Small intestine (tissue), 7 donors: ENCODE results near the gene CHST11. TPM values are rescaled to one million over a fixed set of nuclear protein-coding genes. Genes with fewer than 3 reads are reported as not detected.

Experiments used
- DNase-seq, 2 donors: peaks; one replicate each; pipeline versions ENCODE4 v3.0.0 to v3.0.0-alpha.2; 2013
- FAIRE-seq: peaks from 2 replicates; lab custom pipeline; 2012; peaks lifted over from hg19 to GRCh38; lab: Jason Lieb, UNC
- H3K27ac ChIP-seq, 3 donors: one replicate each; pipeline ENCODE4 v1.5.1; 2013; ENCODE audit warnings: low read length in 2 of 3, mild to moderate bottlenecking in 2 of 3, control low read depth in 1 of 3, inconsistent platforms in 1 of 3, low read depth in 1 of 3, moderate library complexity in 1 of 3
- H3K27me3 ChIP-seq, 3 donors: one replicate each; pipeline ENCODE4 v1.6.1; 2013; ENCODE audit warnings: low read length in 3 of 3, inconsistent platforms in 1 of 3; ENCODE audit not compliant: control insufficient read depth in 3 of 3, insufficient read depth in 3 of 3
- H3K36me3 ChIP-seq, 3 donors: one replicate each; pipeline ENCODE4 v1.6.1; 2013; ENCODE audit warnings: low read length in 3 of 3, inconsistent platforms in 1 of 3, low read depth in 1 of 3, mild to moderate bottlenecking in 1 of 3, moderate library complexity in 1 of 3; ENCODE audit not compliant: control insufficient read depth in 3 of 3, insufficient read depth in 2 of 3
- H3K4me1 ChIP-seq, 3 donors: one replicate each; pipeline ENCODE4 v1.6.1; 2013; ENCODE audit warnings: low read length in 2 of 3, inconsistent platforms in 1 of 3, low read depth in 1 of 3, mild to moderate bottlenecking in 1 of 3, moderate library complexity in 1 of 3; ENCODE audit not compliant: control insufficient read depth in 3 of 3, insufficient read depth in 2 of 3
- H3K4me3 ChIP-seq, 3 donors: one replicate each; pipeline ENCODE4 v1.5.1; 2013; ENCODE audit warnings: low read length in 3 of 3, control low read depth in 1 of 3, inconsistent platforms in 1 of 3, low read depth in 1 of 3, mild to moderate bottlenecking in 1 of 3, moderate library complexity in 1 of 3
- H3K9me3 ChIP-seq, 2 donors: one replicate each; pipeline ENCODE4 v1.6.1; 2013; ENCODE audit warnings: low read depth in 1 of 2, low read length in 1 of 2; ENCODE audit not compliant: control insufficient read depth in 2 of 2, insufficient read depth in 1 of 2
- WGBS, 3 donors: extraction: QIAGEN DNeasy Blood & Tissue Kit; methylation state at CpG; one replicate each; pipeline ENCODE4 v1.1.7; 2013; 5-methylcytosine and 5-hydroxymethylcytosine counted together
- polyA plus RNA-seq, 4 donors: library from polyadenylated mRNA; stranded (reverse) in 3 of 4; unstranded in 1 of 4; fragments of 200-250 nt in 3 of 4; fragments of 120-200 nt in 1 of 4; gene quantifications; one replicate each; pipeline versions ENCODE4 v1.2.1 to v1.2.3, GENCODE V29; 2013
- donor health status: healthy with polysubstance abuse.
- donor health status: control.
- donor health status: control.
- donor health status: Bipolar disorder and iron deficiency.
- donor health status: healthy.

CHST11 gene
- polyA plus RNA-seq, 4 donors, result 0.89 to 3.0 (median 2.0) TPM

GRCh38 chr12:104448451-104448850, 8.3 kb upstream of the CHST11 start:
- no peak for DNase-seq
- Histone ChIP-seq H3K9me3 (peaks cover 0 to 3% of the 10 kb centered on the region in 2 donors), H3K27ac (no peak overlapping the region), H3K4me3 (no peak overlapping the region), H3K4me1 (no peaks in the 10 kb centered on the region), H3K27me3 (peaks cover 0 to 2% (median 0%) of the 10 kb centered on the region in 3 donors), H3K36me3 (no peaks in the 10 kb centered on the region)
- no peak for FAIRE-seq
- 94 to 100% (median 94%) methylated on average over 1 of the region's 1 CpG for WGBS, 3 donors

GRCh38 chr12:104450700-104451099, 6.0 kb upstream of the CHST11 start:
- Histone ChIP-seq H3K9me3 (peaks cover 0 to 2% of the 10 kb centered on the region in 2 donors), H3K27ac (no peak overlapping the region), H3K36me3 (no peaks in the 10 kb centered on the region), H3K4me3 (no peak overlapping the region), H3K4me1 (no peaks in the 10 kb centered on the region), H3K27me3 (peaks cover 0 to 12% (median 0%) of the 10 kb centered on the region in 3 donors)
- FAIRE-seq (no peak), DNase-seq (no peak)

GRCh38 chr12:104452087-104452486, 4.7 kb upstream of the CHST11 start:
- DNase-seq (no peak), FAIRE-seq (no peak)
- Histone ChIP-seq H3K27ac (no peak overlapping the region), H3K9me3 (no peaks in the 10 kb centered on the region), H3K4me1 (peaks cover 0 to 4% (median 0%) of the 10 kb centered on the region in 3 donors), H3K4me3 (no peak overlapping the region), H3K36me3 (no peaks in the 10 kb centered on the region), H3K27me3 (peaks cover 0 to 22% (median 1%) of the 10 kb centered on the region in 3 donors)
- 93 to 100% (median 94%) methylated on average over 1 of the region's 1 CpG for WGBS, 3 donors

GRCh38 chr12:104453133-104453532, 3.6 kb upstream of the CHST11 start:
- H3K9me3 ChIP-seq, result no peaks in the 10 kb centered on the region
- H3K4me1 ChIP-seq, result peaks cover 0 to 4% (median 2%) of the 10 kb centered on the region in 3 donors
- no peak for DNase-seq
- H3K27me3 ChIP-seq, result peaks cover 0 to 31% (median 2%) of the 10 kb centered on the region in 3 donors
- 74 to 83% (median 80%) methylated on average over 2 of the region's 2 CpGs for WGBS, 3 donors
- no peak for FAIRE-seq
- no peak overlapping the region for H3K27ac ChIP-seq
- no peaks in the 10 kb centered on the region for H3K36me3 ChIP-seq
- H3K4me3 ChIP-seq, result no peak overlapping the region

GRCh38 chr12:104454997-104455396, 1.8 kb upstream of the CHST11 start:
- no peak for FAIRE-seq
- peaks cover 0 to 45% (median 2%) of the 10 kb centered on the region in 3 donors for H3K27me3 ChIP-seq
- no peak overlapping the region for H3K27ac ChIP-seq
- H3K4me1 ChIP-seq, result peaks cover 0 to 4% (median 2%) of the 10 kb centered on the region in 3 donors
- H3K9me3 ChIP-seq, result no peaks in the 10 kb centered on the region
- H3K36me3 ChIP-seq, result no peaks in the 10 kb centered on the region
- H3K4me3 ChIP-seq, result no peak overlapping the region
- DNase-seq, result no peak
- 95 to 100% (median 100%) methylated on average over 1 of the region's 1 CpG for WGBS, 3 donors

GRCh38 chr12:104455578-104456416, 951 bp upstream of the CHST11 start:
- peak overlapping the region in 2 of 3 donors; percentile 38 to 90 for H3K27ac ChIP-seq
- FAIRE-seq (no peak), DNase-seq (no peak)
- H3K36me3 ChIP-seq, result no peaks in the 10 kb centered on the region
- H3K27me3 ChIP-seq, result peaks cover 0 to 47% (median 2%) of the 10 kb centered on the region in 3 donors
- no peaks in the 10 kb centered on the region for H3K9me3 ChIP-seq
- 35 to 37% (median 37%) methylated on average over 9 of the region's 9 CpGs for WGBS, 3 donors
- H3K4me1 ChIP-seq, result peaks cover 0 to 4% (median 2%) of the 10 kb centered on the region in 3 donors
- H3K4me3 ChIP-seq, result peak overlapping the region; percentile 74 to 95 (median 74)

GRCh38 chr12:104456950-104457745, 400 bp downstream of the CHST11 start:
- peaks cover 0 to 4% (median 2%) of the 10 kb centered on the region in 3 donors for H3K4me1 ChIP-seq
- WGBS, 3 donors, result 0% methylated on average over 52 to 71 of the region's 71 CpGs
- DNase-seq, result peak; percentile 39 to 73
- no peak for FAIRE-seq
- peak overlapping the region; percentile 74 to 95 (median 74) for H3K4me3 ChIP-seq
- H3K27ac ChIP-seq, result peak overlapping the region in 2 of 3 donors; percentile 60 to 90
- H3K9me3 ChIP-seq, result no peaks in the 10 kb centered on the region
- no peaks in the 10 kb centered on the region for H3K36me3 ChIP-seq
- H3K27me3 ChIP-seq, result peaks cover 0 to 47% (median 2%) of the 10 kb centered on the region in 3 donors
